HG03558 (cell line): Measurements from ENCODE around the gene KCTD16.

Experiments
- ATAC-seq: cut with Tn5 transposase; IDR thresholded peaks from one replicate; pipeline ENCODE4 v1.9.1; 2021; ENCODE audit warnings: moderate number of reproducible peaks; ENCODE audit not compliant: unreplicated experiment; ENCODE audit errors: extremely low read depth

Gene KCTD16

GRCh38 chr5:144156767-144157171 is 13.9 kb upstream of the KCTD16 start:
- no peak for ATAC-seq

DNA sequence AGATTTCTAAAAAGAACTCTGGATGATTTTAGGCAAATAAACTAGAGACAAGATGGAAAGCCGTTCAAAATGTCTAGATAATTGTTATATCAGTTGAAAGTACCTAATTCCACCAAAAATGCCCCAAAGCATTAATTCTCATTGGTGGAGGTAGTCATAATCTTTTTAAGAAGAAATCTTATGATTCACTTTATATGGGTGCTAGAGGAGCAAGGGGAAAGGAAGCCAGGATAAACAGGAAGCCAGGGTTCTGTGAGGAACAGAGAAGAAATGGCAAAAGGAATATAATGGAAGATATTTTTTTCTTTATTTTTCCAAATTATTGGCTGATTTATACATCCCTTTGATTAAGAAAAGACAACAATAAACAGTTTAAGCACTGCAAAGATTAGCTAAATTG is 8.0 kb upstream of the KCTD16 start:
- ATAC-seq = no peak

- ATAC-seq = no peak
Observed at GRCh38 chr5:144166696-144167095, 4.0 kb upstream of the KCTD16 start.

GRCh38 chr5:144167998-144168397 is 2.7 kb upstream of the KCTD16 start:
- no peak for ATAC-seq

GRCh38 chr5:144169904-144170275 is 783 bp upstream of the KCTD16 start:
- ATAC-seq = no peak

DNA sequence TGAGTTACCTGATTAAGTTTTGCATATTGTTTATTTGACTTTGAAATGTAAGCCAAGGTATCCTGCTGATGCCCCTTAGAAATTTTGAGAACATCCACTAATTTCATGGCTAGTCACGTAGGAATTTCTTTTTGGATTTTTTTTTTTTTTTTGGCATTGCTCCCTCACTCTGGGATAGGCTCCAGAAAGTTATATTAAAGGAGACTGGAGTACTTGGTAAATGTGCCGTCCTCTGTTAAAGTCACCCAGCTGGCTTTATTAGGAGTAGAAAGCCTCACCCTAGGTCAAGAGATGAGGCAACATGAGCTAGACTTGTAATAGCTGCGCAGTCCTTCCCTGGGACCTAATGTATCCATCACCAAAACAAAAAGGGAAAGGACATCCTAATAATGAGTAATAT is 3.1 kb downstream of the KCTD16 start:
- no peak for ATAC-seq

GRCh38 chr5:144177548-144177947 is 6.9 kb downstream of the KCTD16 start:
- no peak for ATAC-seq

- ATAC-seq = no peak
Observed at GRCh38 chr5:144179226-144179625, 8.6 kb downstream of the KCTD16 start.

- ATAC-seq = no peak
Observed at GRCh38 chr5:144183254-144183889, 12.7 kb downstream of the KCTD16 start.

DNA sequence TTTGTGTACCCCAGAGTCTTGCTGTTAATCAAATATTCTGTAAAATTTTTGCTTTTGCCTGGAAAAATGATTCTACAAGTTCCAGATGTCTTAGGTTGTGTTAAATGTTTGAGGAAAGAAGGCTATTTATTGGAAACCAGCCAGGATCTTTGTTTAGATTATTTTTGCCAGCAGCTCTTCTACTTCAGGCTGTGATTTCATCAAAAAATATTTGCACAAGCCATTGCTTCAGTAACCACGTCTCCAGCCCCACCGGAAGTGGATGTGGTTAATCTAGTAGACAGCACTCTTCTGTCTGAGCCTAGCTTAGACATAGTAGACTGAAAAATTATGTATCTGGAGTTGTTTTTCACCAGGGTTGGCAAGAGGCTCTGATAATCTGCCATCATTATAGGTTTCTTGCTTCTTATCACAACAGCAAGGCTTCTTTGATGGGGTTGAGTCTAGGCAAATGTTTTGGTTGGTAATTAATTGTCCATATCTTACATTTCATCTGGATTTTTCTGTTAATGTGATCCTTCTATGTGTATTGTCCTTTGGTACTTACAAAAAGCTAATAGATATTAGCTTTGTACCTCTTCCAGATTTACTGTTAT is 17.1 kb downstream of the KCTD16 start:
- ATAC-seq = peak; percentile 71

GRCh38 chr5:144189800-144190429 is 19.2 kb downstream of the KCTD16 start:
- no peak for ATAC-seq

GRCh38 chr5:144191531-144191930 is 20.9 kb downstream of the KCTD16 start:
- ATAC-seq = no peak

DNA sequence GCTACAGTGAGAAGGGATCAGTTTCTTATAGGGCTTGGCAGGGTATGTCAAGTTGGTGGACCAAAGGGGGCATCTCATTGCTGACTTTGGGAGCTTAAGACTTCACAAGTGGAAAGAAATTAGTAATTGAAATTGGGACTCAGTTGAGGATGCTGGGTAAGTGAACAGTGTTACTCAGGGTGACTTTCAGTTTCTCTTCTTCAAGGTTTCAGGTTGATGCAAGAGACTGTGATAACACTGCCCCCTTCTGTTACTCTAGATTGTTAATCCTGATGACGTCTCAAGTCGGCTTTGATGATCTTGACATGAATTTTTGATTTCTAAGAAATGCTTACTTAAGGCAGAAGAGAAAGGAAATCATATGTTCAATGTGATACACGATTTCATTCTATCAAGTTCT is 21.3 kb downstream of the KCTD16 start:
- peak; percentile 85 for ATAC-seq

DNA sequence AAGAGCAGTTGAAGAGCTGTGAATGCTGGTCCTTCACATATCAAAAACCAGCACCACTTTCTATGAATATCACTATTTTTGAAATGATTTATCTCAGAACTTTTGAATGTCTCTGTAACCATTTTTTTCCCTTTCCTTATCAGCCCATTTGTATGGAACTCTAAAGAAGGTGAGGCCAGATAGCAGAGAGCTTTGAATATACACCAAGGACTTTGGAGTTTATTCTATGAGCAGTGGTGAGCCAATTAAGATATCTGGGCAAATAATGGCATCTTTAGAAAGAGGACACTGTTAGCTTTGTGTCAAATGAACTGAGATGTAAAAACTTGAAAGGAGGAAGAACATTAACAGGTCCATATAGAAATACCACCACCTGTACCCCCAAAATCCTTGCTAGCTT is 22.0 kb downstream of the KCTD16 start:
- no peak for ATAC-seq

- no peak for ATAC-seq
Observed at GRCh38 chr5:144194144-144194543, 23.5 kb downstream of the KCTD16 start.

DNA sequence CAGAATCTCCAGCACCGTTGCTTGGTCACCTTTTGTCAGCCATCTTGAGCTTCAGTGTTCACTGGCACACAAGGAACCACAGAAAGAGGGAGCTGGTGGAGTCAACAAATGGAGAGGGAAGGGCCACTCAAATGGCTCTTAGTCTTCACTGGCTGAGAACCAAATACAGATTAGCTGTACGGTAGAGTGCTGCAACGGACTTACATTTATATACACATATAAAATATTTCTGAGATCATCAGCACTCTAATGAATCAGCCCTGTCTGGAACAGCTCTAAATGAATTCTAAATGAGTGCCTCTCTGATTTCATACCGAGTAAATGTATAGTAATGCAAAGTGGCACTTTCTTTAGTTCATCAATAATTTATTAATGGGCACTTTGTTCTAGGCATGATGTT is 24.8 kb downstream of the KCTD16 start:
- no peak for ATAC-seq

- ATAC-seq = no peak
Observed at GRCh38 chr5:144196612-144197011, 25.9 kb downstream of the KCTD16 start.

- ATAC-seq = no peak
Observed at GRCh38 chr5:144198386-144198785, 27.7 kb downstream of the KCTD16 start.

- ATAC-seq = no peak
Observed at GRCh38 chr5:144201588-144201987, 30.9 kb downstream of the KCTD16 start.

- ATAC-seq = no peak
Observed at GRCh38 chr5:144202072-144202471, 31.4 kb downstream of the KCTD16 start.

DNA sequence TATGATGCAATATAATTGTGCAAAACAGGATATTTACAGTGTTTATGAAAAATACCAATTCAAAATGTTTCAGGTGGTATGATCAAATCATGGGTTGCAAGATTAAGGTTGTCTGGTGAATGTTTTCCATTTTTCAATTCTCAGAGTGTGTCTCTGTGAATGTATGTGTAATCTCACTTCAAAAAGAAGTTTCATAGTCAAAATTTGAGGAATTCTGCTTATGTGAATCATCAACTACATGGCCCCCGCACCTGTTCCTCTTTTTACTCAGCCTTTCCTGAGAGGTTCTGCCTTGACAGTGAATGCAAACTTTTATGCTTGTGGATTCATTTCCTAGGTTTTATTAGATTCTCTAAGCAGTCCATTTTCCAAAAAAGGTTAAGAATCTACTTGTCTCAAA is 32.1 kb downstream of the KCTD16 start:
- ATAC-seq = no peak
